GM06990 (cell line): Measurements from ENCODE around the gene ARHGAP22.

Source experiments
- DNase-seq: peaks from one replicate; pipeline ENCODE4 v3.0.0-alpha.2; 2011; ENCODE audit not compliant: insufficient read length; ENCODE audit errors: extremely low read depth
- H3K27me3 ChIP-seq: replicated peaks from 2 replicates; pipeline ENCODE4 v1.6.0; 2011; ENCODE audit warnings: low read length; ENCODE audit not compliant: control insufficient read depth, insufficient read depth
- H3K36me3 ChIP-seq: 2 replicates; pipeline ENCODE4 v1.5.1; 2011; ENCODE audit warnings: low read length; ENCODE audit not compliant: control insufficient read depth, insufficient read depth
- H3K4me3 ChIP-seq: replicated peaks from 2 replicates; pipeline ENCODE4 v1.5.1; 2011; ENCODE audit warnings: low read depth, mild to moderate bottlenecking, control low read depth, low read length
- TF ChIP-seq, protein P1 (sequence below): IDR thresholded peaks from 2 replicates; pipeline ENCODE4 v1.5.1; 2011; ENCODE audit warnings: low read length, control low read depth, mild to moderate bottlenecking, inconsistent platforms; ENCODE audit not compliant: insufficient read depth, poor library complexity, severe bottlenecking

Gene ARHGAP22

DNA sequence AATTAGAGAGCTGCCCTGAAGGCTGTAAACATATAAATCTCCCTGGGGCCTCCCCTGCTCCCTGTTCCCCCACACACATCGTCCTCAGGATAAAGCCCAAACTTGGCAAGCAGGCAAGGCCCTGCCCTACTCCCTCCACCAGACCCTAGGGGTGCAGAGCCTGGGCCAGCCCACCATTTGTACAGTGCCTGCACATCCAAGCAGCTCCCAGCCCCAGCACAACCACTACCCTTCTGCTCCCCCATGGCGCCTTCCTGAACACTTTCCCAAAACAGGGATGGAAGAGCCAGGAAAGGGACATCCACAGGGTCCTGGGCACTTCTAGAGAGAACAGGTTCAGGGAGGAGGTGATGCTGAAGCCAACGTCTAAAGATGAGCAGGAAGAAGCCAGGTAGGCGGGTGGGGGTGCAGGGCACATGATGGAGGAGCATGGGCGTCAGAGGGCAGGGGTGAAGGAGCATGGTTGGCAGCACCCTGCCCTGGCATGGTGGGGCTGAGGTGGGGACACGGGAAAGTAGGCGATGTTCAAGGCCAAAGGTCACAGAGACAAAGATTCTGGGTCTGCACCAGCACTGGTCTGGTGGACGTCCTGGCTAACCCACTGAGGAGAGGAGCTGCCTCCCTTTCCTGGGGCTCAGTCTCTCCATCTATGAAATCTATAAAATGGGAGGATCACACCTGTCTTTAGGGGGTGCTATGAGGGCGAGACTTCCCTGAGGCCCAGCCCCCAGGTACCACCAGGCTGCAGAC, 140.6 kb downstream of the ARHGAP22 start:
- no peaks in the 10 kb centered on the region for H3K27me3 ChIP-seq
- H3K4me3 ChIP-seq = no peak overlapping the region
- no peaks in the 10 kb centered on the region for H3K36me3 ChIP-seq
- no peak for DNase-seq
- TF ChIP-seq, protein P1, sequence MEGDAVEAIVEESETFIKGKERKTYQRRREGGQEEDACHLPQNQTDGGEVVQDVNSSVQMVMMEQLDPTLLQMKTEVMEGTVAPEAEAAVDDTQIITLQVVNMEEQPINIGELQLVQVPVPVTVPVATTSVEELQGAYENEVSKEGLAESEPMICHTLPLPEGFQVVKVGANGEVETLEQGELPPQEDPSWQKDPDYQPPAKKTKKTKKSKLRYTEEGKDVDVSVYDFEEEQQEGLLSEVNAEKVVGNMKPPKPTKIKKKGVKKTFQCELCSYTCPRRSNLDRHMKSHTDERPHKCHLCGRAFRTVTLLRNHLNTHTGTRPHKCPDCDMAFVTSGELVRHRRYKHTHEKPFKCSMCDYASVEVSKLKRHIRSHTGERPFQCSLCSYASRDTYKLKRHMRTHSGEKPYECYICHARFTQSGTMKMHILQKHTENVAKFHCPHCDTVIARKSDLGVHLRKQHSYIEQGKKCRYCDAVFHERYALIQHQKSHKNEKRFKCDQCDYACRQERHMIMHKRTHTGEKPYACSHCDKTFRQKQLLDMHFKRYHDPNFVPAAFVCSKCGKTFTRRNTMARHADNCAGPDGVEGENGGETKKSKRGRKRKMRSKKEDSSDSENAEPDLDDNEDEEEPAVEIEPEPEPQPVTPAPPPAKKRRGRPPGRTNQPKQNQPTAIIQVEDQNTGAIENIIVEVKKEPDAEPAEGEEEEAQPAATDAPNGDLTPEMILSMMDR = no peak

DNA sequence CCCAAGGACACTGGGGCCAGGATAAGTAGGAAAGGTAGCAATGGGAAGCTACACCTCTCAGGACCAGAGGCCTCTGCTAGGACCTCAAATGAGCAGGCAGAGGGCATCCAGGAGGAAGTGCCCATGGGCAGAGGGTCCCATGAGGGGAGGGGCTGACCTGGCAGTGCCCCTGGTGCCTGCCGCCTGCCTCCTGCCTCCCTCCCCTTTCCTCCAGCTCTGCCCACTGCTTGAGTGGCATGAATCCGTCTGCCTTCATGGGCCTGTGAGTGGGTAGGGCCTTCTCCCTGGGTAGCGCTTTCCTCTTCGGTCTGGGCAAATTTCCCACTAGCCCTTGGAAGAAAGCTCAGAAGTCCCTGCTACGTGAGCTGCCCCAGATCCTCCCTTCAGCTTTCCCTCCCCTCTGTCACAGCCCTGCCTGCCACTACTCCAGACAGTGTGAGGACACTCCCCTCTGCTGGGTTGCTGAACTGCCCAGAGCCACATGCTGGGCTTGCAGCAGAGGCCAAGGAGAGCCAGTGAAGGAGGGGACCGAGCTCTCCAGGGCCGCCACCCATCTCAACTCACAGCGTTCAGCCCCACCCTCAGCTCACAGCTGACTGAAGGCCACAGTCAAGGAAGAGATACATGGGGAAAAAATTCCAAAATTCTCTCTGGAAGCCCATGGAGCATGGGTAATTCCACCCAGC, 141.4 kb downstream of the ARHGAP22 start:
- TF ChIP-seq, protein P1 = no peak
- no peak overlapping the region for H3K4me3 ChIP-seq
- no peak for DNase-seq

DNA sequence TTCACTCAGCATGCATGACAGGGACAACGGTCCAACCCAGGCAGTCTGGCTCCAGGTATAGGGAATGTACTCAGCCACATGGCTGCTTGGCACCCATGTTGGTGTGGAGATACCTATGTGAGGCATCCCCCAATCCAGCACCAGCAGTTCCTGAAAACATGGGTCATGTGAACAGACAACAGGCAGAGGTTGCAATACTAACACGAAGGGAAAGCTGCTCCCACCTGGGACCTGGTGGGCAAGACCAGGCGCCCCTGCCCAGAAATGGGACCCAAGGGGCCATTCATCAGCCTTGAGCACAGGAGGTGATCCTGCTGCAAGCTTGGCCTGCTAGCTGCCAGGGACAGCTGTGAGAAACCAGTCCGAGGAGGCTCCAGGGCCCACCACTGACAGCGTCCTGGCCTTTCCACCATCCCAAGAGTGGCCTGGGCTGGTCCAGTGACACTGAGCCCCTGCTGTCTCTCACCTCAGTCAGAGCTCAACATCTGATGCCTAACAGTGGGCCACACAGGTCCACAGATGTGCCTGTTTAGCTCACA, 142.3 kb downstream of the ARHGAP22 start:
- no peak for DNase-seq
- no peaks in the 10 kb centered on the region for H3K36me3 ChIP-seq
- H3K27me3 ChIP-seq = no peaks in the 10 kb centered on the region; the same call in 1 of the 2 replicates
- TF ChIP-seq, protein P1 = no peak
- no peak overlapping the region for H3K4me3 ChIP-seq

More for the DNA sequence above, 141.4 kb downstream of the ARHGAP22 start:
- H3K36me3 ChIP-seq = no peaks in the 10 kb centered on the region
- no peaks in the 10 kb centered on the region; the same call in 1 of the 2 replicates for H3K27me3 ChIP-seq

DNA sequence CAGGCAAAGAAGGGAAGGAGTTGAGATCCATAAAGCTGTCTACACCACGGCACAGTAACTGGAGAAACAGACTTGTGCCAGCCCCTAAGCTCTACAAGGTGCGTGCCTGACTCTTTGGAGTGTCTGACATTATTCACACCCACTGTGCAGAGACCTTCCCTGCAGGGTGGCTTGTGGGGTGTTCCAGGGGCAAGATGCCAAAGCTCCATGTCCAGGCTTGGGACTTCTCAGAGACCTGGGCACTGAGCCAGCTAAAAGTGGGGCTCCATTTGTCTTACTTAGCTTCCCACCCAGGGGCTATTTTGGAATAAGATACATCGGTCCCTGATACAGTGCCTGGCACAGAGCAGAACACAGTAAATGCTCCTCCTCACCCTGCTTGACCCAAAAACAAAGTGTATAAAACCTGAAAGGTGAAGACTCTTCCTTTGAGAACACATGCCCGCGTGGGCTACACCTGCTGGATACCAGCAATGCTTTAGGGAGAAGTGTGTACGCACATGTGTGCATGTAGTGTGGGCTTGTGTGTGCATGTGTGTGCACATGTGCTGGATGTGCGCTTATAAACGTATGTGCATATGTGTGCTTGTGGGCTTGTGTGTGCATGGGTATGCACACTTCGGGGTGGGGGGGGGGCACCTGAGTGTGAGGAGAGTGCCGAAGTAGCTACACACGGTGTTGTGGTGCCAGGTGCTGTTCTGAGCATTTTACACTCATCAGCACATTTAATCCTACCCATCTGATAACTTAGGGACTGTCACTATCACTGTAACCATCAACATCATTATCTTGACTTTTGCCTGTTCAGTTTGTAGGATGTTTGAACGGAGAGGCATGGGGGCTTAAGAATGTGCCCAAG, 143.0 kb downstream of the ARHGAP22 start:
- DNase-seq = no peak
- no peaks in the 10 kb centered on the region for H3K36me3 ChIP-seq
- TF ChIP-seq, protein P1 = no peak
- no peak overlapping the region for H3K4me3 ChIP-seq
- no peaks in the 10 kb centered on the region; the same call in 1 of the 2 replicates for H3K27me3 ChIP-seq

DNA sequence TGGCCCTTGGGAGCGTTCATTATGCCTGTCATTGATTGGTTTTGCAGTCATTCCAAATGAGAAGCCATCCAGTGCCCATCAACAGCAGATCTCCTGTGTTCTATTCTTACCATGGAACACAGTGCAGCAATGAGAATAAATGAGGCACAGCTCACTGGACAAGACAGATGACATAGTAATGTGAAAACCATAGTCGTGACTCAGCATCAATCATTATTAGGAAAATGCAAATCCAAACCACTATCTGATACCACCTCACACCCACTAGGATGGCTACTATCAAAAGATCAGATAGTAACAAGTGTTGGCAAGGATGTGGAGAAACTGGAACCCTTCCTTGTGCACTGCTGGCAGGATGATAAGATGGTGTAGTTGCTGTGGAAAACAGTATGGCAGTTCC, 144.7 kb downstream of the ARHGAP22 start:
- H3K36me3 ChIP-seq = no peaks in the 10 kb centered on the region
- no peaks in the 10 kb centered on the region; the same call in 1 of the 2 replicates for H3K27me3 ChIP-seq
- no peak for DNase-seq
- TF ChIP-seq, protein P1 = no peak
- no peak overlapping the region for H3K4me3 ChIP-seq
